Testis (tissue), 3 donors: Measurements from ENCODE around the gene DLX5. TPM values are rescaled to one million over a fixed set of nuclear protein-coding genes. Genes with fewer than 3 reads are reported as not detected.

Experiments used
- DNase-seq: peaks from one replicate; pipeline ENCODE4 v3.0.0-alpha.2; 2019
- H3K27ac ChIP-seq, 2 donors: fragments of 200-600 bp; sonication (generic); one replicate each; pipeline ENCODE4 v1.5.1; 2019
- H3K27me3 ChIP-seq: fragments of 200-600 bp; sonication (generic); one replicate; pipeline ENCODE4 v1.5.1; 2019
- H3K36me3 ChIP-seq: fragments of 200-600 bp; sonication (generic); one replicate; pipeline ENCODE4 v1.5.1; 2017; ENCODE audit warnings: low read depth; ENCODE audit errors: missing control alignments
- H3K4me1 ChIP-seq: fragments of 200-600 bp; sonication (generic); one replicate; pipeline ENCODE4 v1.5.1; 2019
- H3K4me3 ChIP-seq, 2 donors: fragments of 200-600 bp; sonication (generic); one replicate each; pipeline ENCODE4 v1.5.1; 2017 to 2019
- H3K9me3 ChIP-seq: fragments of 200-600 bp; sonication (generic); one replicate; pipeline ENCODE4 v1.5.1; 2017
- POLR2A ChIP-seq: fragments of 450-650 bp; IDR thresholded peaks from one replicate; pipeline ENCODE4 v1.6.1; 2017; ENCODE audit warnings: antibody characterized with exemption, mild to moderate bottlenecking, moderate library complexity
- WGBS, 2 donors: methylation state at CpG; one replicate each; pipeline ENCODE4 v1.1.5; 2018; 5-methylcytosine and 5-hydroxymethylcytosine counted together
- intact Hi-C: fragments of 100-400 bp; cut with DNase I; formaldehyde crosslinking; loops from one replicate; pipeline ENCODE4 v1.15.1; 2023; ENCODE audit warnings: low total_unique reads
- polyA plus RNA-seq: library from polyadenylated mRNA; stranded (reverse); fragments of 350-450 nt; fragmentation: Illumina TruSeq; extraction: RNeasy Lipid Tissue Mini Kit (QIAGEN cat#74804); gene quantifications from one replicate; pipeline ENCODE4 v1.2.3, GENCODE V29; 2014; ENCODE audit warnings: low read depth, low replicate concordance; ENCODE audit not compliant: insufficient read depth
- total RNA-seq, 2 donors: library from RNA; depleted of rRNA; stranded (reverse); fragments of >200 nt; gene quantifications; one replicate each; pipeline ENCODE4 v1.2.3, GENCODE V29; 2016
- TF ChIP-seq, protein P1 (sequence below), 3 experiments: fragments of 450-650 bp in 2 of 3; fragments of 200-600 bp in 1 of 3; sonication (generic) in 1 of 3; IDR thresholded peaks; one replicate each; pipeline ENCODE4 v1.5.1; 2016 to 2019; ENCODE audit warnings: antibody characterized with exemption in 3 of 3, mild to moderate bottlenecking in 2 of 3, moderate library complexity in 1 of 3

DLX5 gene
- total and polyA plus RNA-seq, 3 donors from 2014 or later: 1.3 to 2.6 (median 2.3) TPM

DNA sequence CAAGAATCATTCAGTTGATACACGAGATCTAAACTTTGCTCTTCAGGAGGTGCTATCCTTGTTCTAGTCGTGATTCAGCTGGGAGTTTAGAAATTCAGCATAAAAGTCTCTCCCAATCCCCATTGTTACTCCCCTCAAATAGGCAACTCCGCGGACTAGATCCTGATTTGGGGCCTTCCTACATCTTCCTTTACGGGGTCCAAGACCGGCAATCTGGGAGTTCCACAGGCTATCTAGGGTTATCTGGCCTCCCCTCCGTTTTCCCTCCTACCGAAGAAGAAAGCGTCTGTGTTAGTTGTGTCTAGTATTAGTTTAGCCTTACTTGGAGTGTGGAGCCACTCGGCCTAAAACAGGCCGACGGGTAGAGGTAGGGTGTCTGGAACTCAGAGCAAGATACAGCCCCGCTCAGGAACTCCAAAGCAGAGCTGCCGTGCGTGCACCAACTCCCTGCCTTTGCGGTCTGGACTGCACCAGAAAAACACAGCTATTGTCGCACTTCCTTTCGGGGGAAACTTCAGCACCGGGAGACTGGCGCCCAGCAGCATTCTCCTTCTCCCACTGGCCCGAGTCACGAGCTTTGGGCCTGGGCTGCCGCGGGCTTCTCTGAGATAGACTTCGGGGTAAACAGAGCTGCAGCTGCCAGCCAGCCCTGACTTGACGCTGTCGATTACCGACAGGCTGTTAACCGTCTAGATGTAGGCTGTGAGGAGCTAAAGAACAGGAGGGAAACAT, 1.5 kb upstream of the DLX5 start:
- no peaks in the 10 kb centered on the region for H3K9me3 ChIP-seq
- H3K27ac ChIP-seq: no peak overlapping the region
- H3K27me3 ChIP-seq: no peaks in the 10 kb centered on the region
- TF ChIP-seq, protein P1, sequence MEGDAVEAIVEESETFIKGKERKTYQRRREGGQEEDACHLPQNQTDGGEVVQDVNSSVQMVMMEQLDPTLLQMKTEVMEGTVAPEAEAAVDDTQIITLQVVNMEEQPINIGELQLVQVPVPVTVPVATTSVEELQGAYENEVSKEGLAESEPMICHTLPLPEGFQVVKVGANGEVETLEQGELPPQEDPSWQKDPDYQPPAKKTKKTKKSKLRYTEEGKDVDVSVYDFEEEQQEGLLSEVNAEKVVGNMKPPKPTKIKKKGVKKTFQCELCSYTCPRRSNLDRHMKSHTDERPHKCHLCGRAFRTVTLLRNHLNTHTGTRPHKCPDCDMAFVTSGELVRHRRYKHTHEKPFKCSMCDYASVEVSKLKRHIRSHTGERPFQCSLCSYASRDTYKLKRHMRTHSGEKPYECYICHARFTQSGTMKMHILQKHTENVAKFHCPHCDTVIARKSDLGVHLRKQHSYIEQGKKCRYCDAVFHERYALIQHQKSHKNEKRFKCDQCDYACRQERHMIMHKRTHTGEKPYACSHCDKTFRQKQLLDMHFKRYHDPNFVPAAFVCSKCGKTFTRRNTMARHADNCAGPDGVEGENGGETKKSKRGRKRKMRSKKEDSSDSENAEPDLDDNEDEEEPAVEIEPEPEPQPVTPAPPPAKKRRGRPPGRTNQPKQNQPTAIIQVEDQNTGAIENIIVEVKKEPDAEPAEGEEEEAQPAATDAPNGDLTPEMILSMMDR (IDR thresholded peaks at IDR 0.05): no peak
- no peak for TF ChIP-seq POLR2A
- H3K4me3 ChIP-seq: no peak overlapping the region
- no peak for DNase-seq
- 26 to 29% methylated on average over 25 to 29 of the region's 29 CpGs for WGBS, 2 donors
- no peaks in the 10 kb centered on the region for H3K36me3 ChIP-seq
- intact Hi-C loops: no loop called here
- peaks cover 18% of the 10 kb centered on the region for H3K4me1 ChIP-seq

DNA sequence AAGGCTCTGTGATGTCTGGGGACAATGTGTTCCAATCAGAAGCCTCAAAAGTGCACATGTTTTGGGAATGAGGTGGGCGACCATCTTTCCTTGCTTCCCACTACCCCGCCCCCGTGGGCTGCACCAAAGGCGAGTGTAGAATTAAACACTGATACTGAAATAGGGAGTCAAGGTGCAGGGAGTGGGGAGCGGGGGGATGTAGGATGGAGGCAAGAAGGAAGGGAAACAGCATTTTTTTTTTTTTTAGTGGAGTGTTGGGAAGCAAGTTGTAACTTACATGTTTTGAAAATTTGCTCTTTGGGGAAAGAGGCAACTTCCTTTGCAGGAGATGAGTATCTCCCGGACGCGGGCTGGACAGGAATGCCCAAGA, 484 bp upstream of the DLX5 start:
- TF ChIP-seq POLR2A: no peak
- TF ChIP-seq, protein P1 (IDR thresholded peaks at IDR 0.05): no peak
- Histone ChIP-seq H3K27me3 (no peaks in the 10 kb centered on the region), H3K27ac (no peak overlapping the region), H3K9me3 (no peaks in the 10 kb centered on the region), H3K4me3 (peak overlapping the region in 1 of 2 donors; percentile 42), H3K36me3 (no peaks in the 10 kb centered on the region), H3K4me1 (peaks cover 18% of the 10 kb centered on the region)
- intact Hi-C loops: no loop called here
- WGBS, 2 donors: 13 to 15% methylated on average over 8 of the region's 8 CpGs
- DNase-seq: no peak

DNA sequence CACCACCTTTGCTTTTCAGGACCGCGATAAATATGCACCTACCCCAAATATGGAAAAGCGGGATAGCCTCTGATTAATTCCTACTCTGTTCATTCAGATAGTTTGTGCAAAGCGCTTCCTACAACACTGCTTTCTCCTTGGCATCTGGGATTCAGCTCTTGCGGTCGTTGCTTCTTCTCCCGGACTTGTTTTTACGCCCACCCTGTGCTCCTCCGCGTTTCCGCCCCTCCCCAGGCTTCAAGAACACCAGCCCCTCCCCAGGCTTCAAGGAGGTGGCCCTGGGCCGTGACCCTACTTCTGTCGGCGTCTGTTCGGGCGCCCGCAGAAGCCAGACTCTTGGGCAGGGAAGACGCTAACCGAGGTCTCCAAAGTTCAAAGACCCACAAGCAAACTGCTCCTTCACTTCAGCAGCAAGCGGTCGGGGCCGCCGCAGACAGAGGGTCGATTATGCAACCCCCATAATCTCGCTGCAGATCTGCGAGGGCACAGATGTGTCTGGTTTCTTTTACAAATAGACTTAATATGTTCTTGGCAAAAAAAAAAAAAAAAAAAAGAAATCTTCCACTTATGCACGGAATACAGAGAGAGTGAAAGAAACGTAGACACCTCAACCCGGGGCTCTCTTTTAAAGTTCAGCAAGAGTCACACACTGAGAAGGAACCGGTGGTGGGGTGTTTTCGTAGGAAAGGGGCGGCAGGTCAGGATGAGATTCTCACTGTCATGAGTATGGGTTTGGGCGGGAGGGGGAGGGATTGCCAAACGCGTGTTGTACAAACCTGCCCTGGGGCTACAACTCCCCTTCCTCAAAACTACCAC, 1.9 kb downstream of the DLX5 start:
- H3K4me1 ChIP-seq: peaks cover 18% of the 10 kb centered on the region
- no peaks in the 10 kb centered on the region for H3K9me3 ChIP-seq
- 11 to 16% methylated on average over 35 of the region's 35 CpGs for WGBS, 2 donors
- no peaks in the 10 kb centered on the region for H3K27me3 ChIP-seq
- H3K4me3 ChIP-seq: peak overlapping the region; percentile 36 to 50
- TF ChIP-seq, protein P1 (IDR thresholded peaks at IDR 0.05): no peak
- TF ChIP-seq POLR2A: no peak
- no peaks in the 10 kb centered on the region for H3K36me3 ChIP-seq
- intact Hi-C loops: no loop called here
- DNase-seq: no peak
- H3K27ac ChIP-seq: no peak overlapping the region

DNA sequence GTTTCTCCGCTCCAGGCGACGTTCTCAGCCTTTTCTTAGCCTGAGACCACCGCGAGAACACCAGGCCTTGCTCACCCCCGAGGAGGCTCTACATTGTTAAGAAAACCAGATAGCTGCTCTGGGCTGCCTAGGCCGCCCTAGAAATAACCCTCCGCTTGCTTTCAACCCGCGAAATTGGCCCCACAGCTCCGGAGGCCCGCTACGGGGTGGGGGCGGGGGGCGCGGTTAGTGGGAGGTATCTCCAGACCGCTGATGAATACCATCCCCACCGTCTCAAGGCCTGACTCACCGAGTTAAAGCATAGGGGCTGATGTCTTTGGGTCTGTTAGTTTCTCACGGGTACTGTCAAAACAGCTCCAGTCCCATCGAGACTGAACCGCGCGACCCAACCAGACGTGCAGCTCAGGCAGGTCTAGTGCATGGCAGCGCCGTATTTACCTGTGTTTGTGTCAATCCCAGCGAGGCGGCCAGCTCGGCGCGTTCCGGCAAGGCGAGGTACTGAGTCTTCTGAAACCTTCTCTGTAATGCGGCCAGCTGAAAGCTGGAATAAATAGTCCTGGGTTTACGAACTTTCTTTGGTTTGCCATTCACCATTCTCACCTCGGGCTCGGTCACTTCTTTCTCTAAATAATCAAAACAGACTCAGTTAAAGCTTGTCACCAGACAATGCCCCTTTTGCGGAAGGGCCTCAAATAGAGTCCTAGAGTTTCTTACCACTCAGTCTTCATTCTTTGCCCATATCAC, 2.7 kb downstream of the DLX5 start:
- Histone ChIP-seq H3K9me3 (no peaks in the 10 kb centered on the region), H3K27ac (no peak overlapping the region), H3K36me3 (no peaks in the 10 kb centered on the region), H3K4me1 (peaks cover 16% of the 10 kb centered on the region), H3K4me3 (peak overlapping the region; percentile 36 to 50), H3K27me3 (no peaks in the 10 kb centered on the region)
- no peak for TF ChIP-seq POLR2A
- TF ChIP-seq, protein P1 (IDR thresholded peaks at IDR 0.05): no peak
- WGBS, 2 donors: 28 to 39% methylated on average over 20 to 39 of the region's 39 CpGs
- DNase-seq: no peak
- intact Hi-C loops: no loop called here
